ENCODE data around the gene SLC37A2. TPM values are rescaled to one million over a fixed set of nuclear protein-coding genes. Genes with fewer than 3 reads are reported as not detected.

SLC37A2 gene
- total RNA-seq, 1 experiment from 2014 or later: 5.1 TPM

- DNase-seq (ENCODE audit: low read depth, low spot score): no peak
- no peak overlapping the region for H3K4me2 ChIP-seq (ENCODE audit: low read length)
- RAD21 ChIA-PET (ENCODE audit: low non-redundant PET in 1 of 2, low total read pairs in 2 of 2, uncharacterized antibody in 2 of 2, unreplicated experiment in 2 of 2): no interaction called here
- intact Hi-C loops (cut with micrococcal nuclease): no loop called here
- no peaks in the 10 kb centered on the region for H3K27me3 ChIP-seq (ENCODE audit: insufficient read depth, low read length)
- H3K79me2 ChIP-seq (ENCODE audit: insufficient read depth, low read length): peaks cover 34% of the 10 kb centered on the region; the same call in 1 of the 2 replicates
- POLR2A ChIA-PET: no interaction called here
- H4K20me1 ChIP-seq (ENCODE audit: insufficient read depth): no peaks in the 10 kb centered on the region
- no TSS peak for BruUV-seq (replicated peaks)
- H3K36me3 ChIP-seq (ENCODE audit: control insufficient read depth in 1 of 2, insufficient read depth in 2 of 2, low read length in 2 of 2): no peaks in the 10 kb centered on the region
- H3K4me1 ChIP-seq (ENCODE audit: control insufficient read depth in 1 of 2, insufficient read depth in 2 of 2, low read length in 2 of 2): peaks cover 3 to 13% of the 10 kb centered on the region in 2 experiments; a peak in 3 of 4 replicates
- TF ChIP-seq EZH2 (IDR thresholded peaks at IDR 0.05) (no peak), POLR2AphosphoS5 (IDR thresholded peaks at IDR 0.05; ENCODE audit: low read depth, low read length) (no peak), ATF3 (IDR thresholded peaks at IDR 0.05) (no peak), JUND (IDR thresholded peaks at IDR 0.05) (no peak), FOSL1 (IDR thresholded peaks at IDR 0.05; ENCODE audit: low read depth) (no peak), YY1 (IDR thresholded peaks at IDR 0.05; ENCODE audit: extremely low read depth, insufficient replicate concordance, low read depth, low read length) (no peak), ZFX (IDR thresholded peaks at IDR 0.05) (no peak), EZH2phosphoT487 (IDR thresholded peaks at IDR 0.05; ENCODE audit: borderline replicate concordance) (no peak), CBX3 (IDR thresholded peaks at IDR 0.05; ENCODE audit: low read depth) (no peak), SIN3A (IDR thresholded peaks at IDR 0.05; ENCODE audit: low read depth) (no peak), EGR1 (IDR thresholded peaks at IDR 0.05; ENCODE audit: low read depth) (no peak), POLR2A (IDR thresholded peaks at IDR 0.05; ENCODE audit: borderline replicate concordance, extremely low read depth, insufficient read depth, insufficient read length) (no peak), SP1 (IDR thresholded peaks at IDR 0.05; ENCODE audit: low read depth) (no peak), CEBPB (IDR thresholded peaks at IDR 0.05; ENCODE audit: low read depth) (no peak), RAD21 (IDR thresholded peaks at IDR 0.05; ENCODE audit: low read depth) (no peak), REST (IDR thresholded peaks at IDR 0.05; ENCODE audit: low read depth) (no peak)
- TF ChIP-seq, protein P1, sequence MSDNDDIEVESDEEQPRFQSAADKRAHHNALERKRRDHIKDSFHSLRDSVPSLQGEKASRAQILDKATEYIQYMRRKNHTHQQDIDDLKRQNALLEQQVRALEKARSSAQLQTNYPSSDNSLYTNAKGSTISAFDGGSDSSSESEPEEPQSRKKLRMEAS (IDR thresholded peaks at IDR 0.05): no peak
- TF ChIP-seq, protein P2, sequence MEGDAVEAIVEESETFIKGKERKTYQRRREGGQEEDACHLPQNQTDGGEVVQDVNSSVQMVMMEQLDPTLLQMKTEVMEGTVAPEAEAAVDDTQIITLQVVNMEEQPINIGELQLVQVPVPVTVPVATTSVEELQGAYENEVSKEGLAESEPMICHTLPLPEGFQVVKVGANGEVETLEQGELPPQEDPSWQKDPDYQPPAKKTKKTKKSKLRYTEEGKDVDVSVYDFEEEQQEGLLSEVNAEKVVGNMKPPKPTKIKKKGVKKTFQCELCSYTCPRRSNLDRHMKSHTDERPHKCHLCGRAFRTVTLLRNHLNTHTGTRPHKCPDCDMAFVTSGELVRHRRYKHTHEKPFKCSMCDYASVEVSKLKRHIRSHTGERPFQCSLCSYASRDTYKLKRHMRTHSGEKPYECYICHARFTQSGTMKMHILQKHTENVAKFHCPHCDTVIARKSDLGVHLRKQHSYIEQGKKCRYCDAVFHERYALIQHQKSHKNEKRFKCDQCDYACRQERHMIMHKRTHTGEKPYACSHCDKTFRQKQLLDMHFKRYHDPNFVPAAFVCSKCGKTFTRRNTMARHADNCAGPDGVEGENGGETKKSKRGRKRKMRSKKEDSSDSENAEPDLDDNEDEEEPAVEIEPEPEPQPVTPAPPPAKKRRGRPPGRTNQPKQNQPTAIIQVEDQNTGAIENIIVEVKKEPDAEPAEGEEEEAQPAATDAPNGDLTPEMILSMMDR (IDR thresholded peaks at IDR 0.05 in 2 of 3, conservative IDR thresholded peaks at IDR 0.05 in 1 of 3; ENCODE audit: borderline replicate concordance in 1 of 3, insufficient read depth in 1 of 3, low read depth in 2 of 3, low read length in 2 of 3): no peak
- H3K9ac ChIP-seq (ENCODE audit: low read length): no peak overlapping the region
- H3K9me3 ChIP-seq (ENCODE audit: control insufficient read depth in 1 of 2, insufficient read depth in 1 of 2, low read depth in 1 of 2, low read length in 2 of 2): no peaks in the 10 kb centered on the region
- no peak for ATAC-seq
- H3K9me2 ChIP-seq (ENCODE audit: insufficient read depth): no peaks in the 10 kb centered on the region
- no peak overlapping the region for H3K27ac ChIP-seq (ENCODE audit: low read depth, low read length)
- CTCF ChIA-PET: no interaction called here
- no peak overlapping the region for H3K4me3 ChIP-seq (replicated peaks in 1 of 2; ENCODE audit: low read depth in 1 of 2, low read length in 2 of 2)
- no peak overlapping the region for H2AFZ ChIP-seq (ENCODE audit: low read depth, low read length, poor library complexity, severe bottlenecking)
Observed at GRCh38 chr11:125108469-125108868, 45.4 kb downstream of the SLC37A2 start.

Data from HCT116 (cell line).